Activated T-cell treated with anti-CD3 and anti-CD28 coated beads for 4 hours (primary cell): ENCODE measurements around the gene STK24.

ENCODE experiments used
- DNase-seq: peaks from one replicate; pipeline ENCODE4 v3.0.0-alpha.2; 2020

The STK24 gene

DNA sequence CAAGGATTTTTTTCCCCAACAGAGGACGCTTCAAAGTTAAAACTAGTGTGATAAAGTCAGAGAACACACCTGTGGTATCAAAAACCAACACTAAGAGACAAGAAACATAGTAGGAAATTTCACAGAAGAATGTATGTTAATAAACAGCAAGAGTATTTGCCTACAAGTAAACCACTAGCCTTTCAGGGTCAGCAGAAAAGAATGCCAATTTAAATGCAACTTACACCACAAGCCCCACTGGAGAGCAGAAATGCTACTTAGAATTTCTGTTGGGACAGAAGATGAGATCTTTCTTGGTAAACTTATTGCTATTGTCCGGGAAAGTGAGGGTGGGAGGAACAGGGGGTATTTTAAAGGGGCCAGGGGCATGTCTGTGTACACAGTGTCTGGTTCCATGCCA, 68.6 kb downstream of the STK24 start:
- DNase-seq = no peak

DNA sequence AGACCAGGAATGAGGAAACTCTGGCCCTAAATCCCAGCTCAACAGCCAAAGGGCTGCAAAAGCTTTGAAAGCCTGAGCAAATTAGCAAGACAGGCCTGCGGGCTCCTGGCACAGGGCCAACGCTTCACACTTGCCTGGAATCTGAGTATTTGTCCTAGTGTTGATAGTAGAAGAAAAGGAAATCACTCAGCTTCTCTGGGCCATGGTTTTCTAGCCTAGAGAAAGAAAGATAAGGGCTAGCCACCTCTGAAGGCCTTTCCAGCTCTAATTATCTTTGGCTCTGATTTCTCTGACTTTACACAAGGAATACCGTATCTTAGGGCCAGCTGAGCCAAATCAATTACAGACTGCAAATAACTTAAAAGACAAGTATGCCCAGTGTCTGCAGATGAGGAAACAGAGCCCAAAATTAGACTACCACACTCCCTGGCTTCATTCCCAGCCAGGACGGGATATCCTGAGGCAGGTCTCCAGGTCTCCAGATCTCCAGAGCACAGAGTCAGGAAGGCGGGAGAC, 69.6 kb downstream of the STK24 start:
- DNase-seq = no peak

- DNase-seq = no peak
Measured at GRCh38 chr13:98506728-98507230, 70.1 kb downstream of the STK24 start.

- DNase-seq = no peak
Measured at GRCh38 chr13:98506322-98506721, 70.6 kb downstream of the STK24 start.

DNA sequence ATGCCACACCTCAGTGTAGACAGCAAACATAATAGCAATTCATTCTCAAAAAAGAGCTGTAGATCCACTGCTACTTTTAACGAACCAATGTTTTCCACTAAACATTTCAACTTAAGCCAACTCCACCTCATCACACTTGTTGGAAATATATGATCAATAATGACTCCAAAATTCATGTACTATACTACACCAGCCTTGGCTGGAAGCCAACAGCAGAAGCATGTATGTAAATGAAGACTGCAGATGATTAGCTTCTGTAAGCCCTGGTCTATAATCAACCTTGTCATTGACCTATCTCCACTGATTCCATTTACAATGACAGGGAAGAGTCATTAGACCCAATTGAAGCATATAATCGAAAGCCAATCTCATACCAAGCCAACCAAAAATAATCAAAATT, 71.7 kb downstream of the STK24 start:
- DNase-seq = no peak

DNA sequence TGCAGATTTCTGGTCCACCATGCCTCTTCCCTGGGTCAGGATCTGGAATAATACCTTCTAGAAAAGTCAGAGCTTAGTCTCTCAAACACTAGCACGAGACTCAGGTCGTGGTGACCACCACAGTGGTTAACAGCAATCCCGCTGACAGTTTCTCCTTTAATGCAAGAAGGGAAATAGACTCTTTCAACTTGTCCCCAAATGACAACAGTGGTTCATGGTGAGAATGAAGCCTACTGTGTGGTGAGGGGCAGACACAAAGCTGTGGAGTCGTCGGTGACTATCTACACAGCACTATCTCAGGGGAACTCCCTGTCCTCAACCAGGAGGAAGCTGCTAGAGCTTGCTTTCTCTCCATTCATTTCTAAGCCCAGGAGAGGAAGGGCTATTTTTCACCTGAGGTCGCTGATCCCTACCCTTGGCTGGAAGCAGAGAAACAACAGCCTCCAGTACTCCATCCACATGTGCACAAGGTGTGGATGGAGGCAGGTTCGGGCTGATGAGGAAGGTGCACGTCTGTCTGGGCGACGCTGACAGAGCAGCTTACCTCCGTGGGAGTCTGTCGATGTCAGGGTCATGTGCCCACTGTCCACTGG, 72.4 kb downstream of the STK24 start:
- DNase-seq = no peak

DNA sequence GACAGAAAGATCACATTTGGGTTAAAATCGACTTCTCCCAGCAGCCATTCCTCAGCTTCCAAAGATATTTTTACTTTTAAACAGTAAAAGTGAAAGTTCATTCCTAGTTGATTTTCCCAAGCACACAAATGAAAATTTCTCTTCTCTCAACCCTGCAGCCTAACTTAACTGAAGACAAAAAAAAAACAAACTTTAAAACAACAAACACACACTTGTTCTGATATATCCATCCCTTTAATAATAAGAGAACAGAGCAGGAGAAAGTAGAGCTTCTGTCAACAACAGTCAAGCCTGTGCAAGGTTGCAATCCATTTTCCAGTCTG, 72.9 kb downstream of the STK24 start:
- no peak for DNase-seq

GRCh38 chr13:98503175-98504028, 73.5 kb downstream of the STK24 start:
- no peak for DNase-seq

- DNase-seq = no peak
Measured at GRCh38 chr13:98500963-98501421, 75.9 kb downstream of the STK24 start.

- no peak for DNase-seq
Measured at GRCh38 chr13:98496966-98497365, 79.9 kb downstream of the STK24 start.

- no peak for DNase-seq
Measured at GRCh38 chr13:98496479-98496791, 80.5 kb downstream of the STK24 start.

DNA sequence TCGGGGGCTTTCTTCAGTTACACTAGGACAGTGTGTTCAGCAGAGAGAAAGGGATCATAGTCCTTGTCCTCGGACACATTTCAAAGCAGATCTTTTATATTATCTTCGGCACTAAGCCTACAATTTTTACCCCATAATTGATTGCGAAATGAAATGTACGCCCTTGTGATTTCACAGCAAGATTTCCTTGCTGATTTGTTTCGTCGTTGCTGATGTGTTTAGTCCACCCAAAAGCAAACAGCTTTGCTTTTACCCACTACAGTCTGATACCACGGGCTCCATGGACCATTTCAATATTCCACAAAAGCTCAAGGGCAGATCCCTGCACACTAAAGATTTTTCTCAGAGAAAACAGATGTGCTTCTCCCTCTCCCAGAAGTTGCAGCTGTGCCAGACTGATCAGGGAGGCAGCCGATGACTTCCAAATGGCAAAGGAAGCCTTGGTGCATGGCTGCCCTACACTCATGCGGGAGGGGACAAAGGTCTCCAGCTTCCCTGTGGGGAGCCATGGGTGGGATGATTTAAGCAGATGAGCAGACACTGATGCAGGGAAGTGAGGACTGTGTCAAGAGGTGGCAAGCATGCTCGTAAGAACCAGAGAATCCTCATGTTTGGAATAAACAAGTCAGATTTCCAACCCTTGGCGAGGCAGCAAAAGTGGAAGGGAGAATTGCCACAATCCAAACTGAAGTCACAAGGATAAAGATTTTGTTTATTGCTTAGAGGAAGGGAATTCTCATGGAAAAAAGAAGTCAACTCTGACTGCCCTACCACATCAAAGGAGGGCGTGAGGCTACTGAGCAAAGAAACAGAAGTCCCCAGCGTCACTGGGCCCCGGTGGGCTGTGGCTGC, 81.1 kb downstream of the STK24 start:
- no peak for DNase-seq

DNA sequence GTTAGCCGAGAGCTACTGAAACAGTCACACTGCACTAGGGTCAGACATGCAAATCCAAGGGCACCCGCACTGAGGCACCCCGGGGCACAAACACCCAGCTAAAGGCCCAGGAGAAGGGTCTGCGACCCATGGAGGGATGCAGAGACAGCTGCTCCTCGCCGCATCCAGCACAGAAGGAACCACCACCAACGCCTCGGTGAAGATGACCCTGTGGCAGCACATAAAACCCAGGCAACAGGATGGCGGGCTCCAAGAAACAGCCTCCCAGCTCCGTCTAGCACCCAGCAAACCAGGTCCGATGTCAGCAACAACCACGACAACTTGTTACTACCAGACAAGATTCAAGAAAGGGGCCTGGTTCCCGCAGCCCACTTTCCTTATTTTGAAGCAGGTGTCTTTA, 82.1 kb downstream of the STK24 start:
- no peak for DNase-seq

DNA sequence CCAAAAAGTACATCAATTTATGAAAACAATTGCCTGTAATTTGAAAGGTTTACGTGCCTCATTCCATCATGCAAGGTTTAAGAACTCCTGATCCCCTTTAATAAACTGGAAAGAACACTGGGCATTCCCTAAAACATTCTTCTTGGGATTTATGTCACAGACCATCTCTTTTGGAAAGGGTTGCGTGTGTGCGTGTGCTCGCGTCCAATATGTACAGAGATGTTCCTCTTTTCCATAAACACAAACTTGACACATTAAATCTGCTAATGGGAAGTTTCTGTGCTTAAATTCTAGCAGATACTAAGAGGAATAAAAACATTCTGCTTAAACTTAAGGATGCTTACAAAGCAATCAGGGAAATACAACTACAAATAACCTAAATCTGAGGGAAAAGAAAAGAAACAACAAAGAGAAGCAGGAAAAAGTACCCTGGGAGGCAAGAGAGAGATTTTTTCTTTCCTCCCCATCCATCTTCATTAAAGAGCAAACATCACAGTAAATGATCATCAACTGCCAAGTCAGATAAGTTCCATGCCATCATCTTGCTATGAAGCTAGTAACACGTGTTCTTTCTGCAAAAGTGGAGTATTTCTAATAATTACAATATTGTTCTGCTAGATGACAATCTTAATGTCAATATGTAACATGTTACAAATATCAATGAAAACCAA, 83.7 kb downstream of the STK24 start:
- no peak for DNase-seq

DNA sequence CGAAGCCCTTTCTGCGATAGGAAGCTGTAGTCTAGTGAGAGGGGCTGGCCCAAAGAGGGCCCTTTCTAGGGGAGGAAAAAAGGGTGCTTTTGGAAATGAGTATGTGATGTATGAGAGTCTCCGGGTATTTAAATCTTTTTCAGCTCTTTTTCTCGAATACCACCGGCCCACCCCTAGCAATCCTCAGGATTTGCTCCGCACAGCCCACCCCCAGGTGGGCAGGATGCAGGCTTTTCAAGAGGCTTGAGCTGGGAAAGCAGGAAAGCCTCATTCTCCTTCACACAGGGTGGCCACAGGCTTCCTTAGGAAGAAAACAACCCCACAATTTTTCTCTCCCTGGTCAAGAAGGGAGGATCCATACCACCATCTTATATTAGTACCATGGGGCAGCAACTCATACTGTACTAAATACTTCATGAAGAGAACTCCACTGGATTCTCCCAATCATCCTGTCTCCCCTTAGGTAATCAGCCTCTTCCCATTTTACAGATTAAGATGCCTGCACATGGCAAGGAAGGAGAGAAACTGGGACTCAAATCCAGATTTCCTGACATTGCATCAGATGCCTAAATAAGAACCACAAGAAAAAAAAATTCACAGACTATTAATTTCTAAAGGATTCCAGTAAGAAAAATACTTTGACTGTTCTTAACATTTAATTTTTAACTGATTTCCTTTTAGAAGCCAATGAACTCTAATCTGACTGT, 84.4 kb downstream of the STK24 start:
- DNase-seq = no peak

GRCh38 chr13:98490866-98491265, 86.0 kb downstream of the STK24 start:
- DNase-seq = no peak

DNA sequence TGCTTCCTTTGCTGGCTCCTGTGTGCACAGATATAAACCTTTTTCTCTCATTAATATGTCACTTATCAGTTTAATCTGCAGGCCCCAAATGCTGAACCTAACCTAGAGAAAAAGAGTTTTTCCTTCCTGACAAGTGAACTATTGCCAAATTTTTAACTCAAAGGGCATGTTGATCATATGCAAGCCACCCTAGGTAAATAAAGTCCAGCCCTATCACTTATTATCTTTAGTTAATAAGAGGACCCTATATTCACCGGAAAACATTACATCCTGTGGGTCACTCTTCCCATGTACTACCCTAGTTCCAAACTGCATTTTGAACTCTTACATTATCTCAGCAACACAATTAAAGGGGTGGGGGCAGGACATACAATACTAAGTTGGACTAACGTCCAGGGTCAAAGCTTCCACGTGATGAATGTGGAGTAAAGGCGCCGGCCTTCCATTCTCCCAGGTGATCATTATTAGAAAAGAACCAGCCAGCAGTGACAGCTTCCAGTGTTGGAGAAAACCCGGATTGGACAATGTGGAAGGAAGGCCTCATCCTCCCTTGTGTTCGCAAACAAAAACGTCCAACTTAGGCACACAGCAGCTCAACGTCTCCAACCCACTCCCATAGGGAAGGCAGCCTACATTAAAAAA, 86.6 kb downstream of the STK24 start:
- DNase-seq = no peak

DNA sequence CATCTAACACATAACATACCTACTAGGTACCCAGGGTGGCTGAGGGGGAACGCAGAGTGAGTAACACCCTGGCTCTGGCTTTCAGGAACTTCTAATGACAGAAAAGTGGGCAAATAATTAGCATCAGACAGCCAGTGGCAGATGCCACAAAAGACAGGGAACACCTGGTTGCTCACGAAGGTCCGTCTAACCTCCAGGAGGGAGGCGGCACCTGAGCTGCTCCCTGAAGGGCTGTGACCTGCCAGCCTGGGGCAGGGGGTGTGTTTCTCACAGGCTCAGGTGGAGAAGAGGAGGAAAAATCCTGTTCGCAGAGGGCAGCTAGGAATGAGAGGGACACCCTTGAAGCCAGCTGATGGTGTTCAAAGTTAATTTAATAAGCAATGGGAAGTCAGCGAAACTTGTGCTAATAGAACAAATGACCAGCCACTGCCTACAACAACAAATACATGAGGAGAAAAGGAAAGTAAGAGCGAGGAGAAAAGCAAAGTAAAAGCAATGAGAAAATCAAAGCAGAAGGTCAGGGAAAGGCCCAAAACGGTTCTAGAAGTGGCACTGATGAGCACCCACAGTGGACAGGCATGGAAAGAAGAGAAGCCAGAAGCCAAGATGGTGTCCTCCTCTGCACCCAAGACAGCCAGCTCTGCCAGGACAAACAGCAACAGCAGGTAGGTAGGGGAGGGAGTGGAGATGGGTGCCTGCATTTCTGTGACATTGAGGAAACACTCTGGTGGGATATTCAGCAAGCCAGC, 87.3 kb downstream of the STK24 start:
- DNase-seq = no peak

GRCh38 chr13:98488736-98489135, 88.2 kb downstream of the STK24 start:
- no peak for DNase-seq

DNA sequence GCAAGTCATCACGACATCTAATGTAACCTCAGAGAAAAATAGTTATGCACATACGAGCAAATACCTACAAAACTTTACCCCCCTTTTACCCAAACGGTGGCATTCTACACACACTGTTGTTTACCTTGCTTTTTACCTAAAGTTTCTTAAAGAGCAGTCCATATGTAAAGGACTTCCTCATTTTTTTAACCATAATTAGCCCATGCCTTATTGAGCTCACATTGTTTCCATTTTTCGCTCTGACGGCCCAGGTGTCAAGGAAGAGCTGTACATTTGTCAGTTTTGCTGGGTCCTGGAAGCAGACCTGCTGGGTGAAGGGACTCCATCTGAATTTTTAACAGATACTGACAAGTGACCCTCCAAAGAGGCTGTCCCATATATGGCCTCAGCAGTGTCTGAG, 89.4 kb downstream of the STK24 start:
- DNase-seq = no peak

DNA sequence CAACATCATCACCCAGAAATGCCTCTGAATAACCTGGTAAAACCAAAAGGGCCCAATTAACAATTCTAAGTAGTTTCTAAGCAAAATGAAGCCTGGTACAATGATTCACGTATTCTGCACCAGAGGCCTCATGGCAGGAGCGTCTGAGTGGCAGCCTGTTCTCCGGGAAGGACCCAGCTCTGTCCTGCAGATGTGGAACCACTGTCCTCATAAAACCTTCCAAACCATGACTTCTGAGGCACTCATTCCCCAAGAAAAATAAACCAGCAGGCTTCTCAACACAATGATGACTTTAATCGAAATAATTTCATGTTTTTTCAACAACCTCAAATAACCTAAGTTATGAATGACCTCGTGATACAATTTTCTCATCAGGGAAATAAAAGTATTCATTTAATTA, 89.9 kb downstream of the STK24 start:
- no peak for DNase-seq
